GM19455 (cell line): ENCODE results near the gene JAM3.
"Not testable (repeated sequence)": the region's sequence is repeated elsewhere in the genome, so short reads cannot be mapped to it uniquely, and the experiment has no call there.

Experiments used
- ATAC-seq: cut with Tn5 transposase; IDR thresholded peaks from one replicate; pipeline ENCODE4 v1.9.1; 2021; ENCODE audit not compliant: unreplicated experiment

The JAM3 gene

GRCh38 chr11:134062265-134063123 lies 6.4 kb upstream of the JAM3 start:
- no peak for ATAC-seq

- no peak for ATAC-seq
Measured at GRCh38 chr11:134063124-134063495, 5.8 kb upstream of the JAM3 start.

- no peak for ATAC-seq
Measured at GRCh38 chr11:134063991-134064747, 4.7 kb upstream of the JAM3 start.

GRCh38 chr11:134065381-134065780 lies 3.5 kb upstream of the JAM3 start:
- no peak for ATAC-seq

GRCh38 chr11:134066943-134067885 lies 1.7 kb upstream of the JAM3 start:
- no peak for ATAC-seq

GRCh38 chr11:134069426-134070341 lies 812 bp downstream of the JAM3 start:
- ATAC-seq = no peak

GRCh38 chr11:134070342-134070845 lies 1.5 kb downstream of the JAM3 start:
- no peak for ATAC-seq

- no peak for ATAC-seq
Measured at GRCh38 chr11:134071306-134071705, 2.4 kb downstream of the JAM3 start.

- no peak for ATAC-seq
Measured at GRCh38 chr11:134071766-134072402, 3.0 kb downstream of the JAM3 start.

GRCh38 chr11:134072844-134073243 lies 4.0 kb downstream of the JAM3 start:
- ATAC-seq = peak; percentile 57

- ATAC-seq = no peak
Measured at GRCh38 chr11:134074346-134074745, 5.5 kb downstream of the JAM3 start.

- ATAC-seq = no peak
Measured at GRCh38 chr11:134074766-134075165, 5.9 kb downstream of the JAM3 start.

GRCh38 chr11:134079317-134079716 lies 10.4 kb downstream of the JAM3 start:
- no peak for ATAC-seq

- not testable (repeated sequence) for ATAC-seq
Measured at GRCh38 chr11:134081258-134081657, 12.4 kb downstream of the JAM3 start.

- ATAC-seq = no peak
Measured at GRCh38 chr11:134082990-134083389, 14.1 kb downstream of the JAM3 start.

- ATAC-seq = no peak
Measured at GRCh38 chr11:134086376-134086775, 17.5 kb downstream of the JAM3 start.

GRCh38 chr11:134092006-134092405 lies 23.1 kb downstream of the JAM3 start:
- not testable (repeated sequence) for ATAC-seq

GRCh38 chr11:134097166-134097565 lies 28.3 kb downstream of the JAM3 start:
- ATAC-seq = no peak

GRCh38 chr11:134098566-134099184 lies 29.8 kb downstream of the JAM3 start:
- ATAC-seq = no peak
